A549 (cell line): Measurements from ENCODE around the gene OLAH.

Source experiments
- HOXB5 ChIP-seq: fragments of 250-450 bp; sonication (Bioruptor Pico); IDR thresholded peaks from 2 replicates; pipeline ENCODE4 v1.5.0; 2020; ENCODE audit warnings: mild to moderate bottlenecking, moderate library complexity
- MAFK ChIP-seq: fragments of 450-650 bp; IDR thresholded peaks from 2 replicates; pipeline ENCODE4 v1.6.1; 2014; ENCODE audit not compliant: partially characterized antibody
- MYC ChIP-seq: IDR thresholded peaks from 2 replicates; pipeline ENCODE4 v1.6.1; 2012; ENCODE audit warnings: mild to moderate bottlenecking, inconsistent platforms, low read length, improper control_type of control experiment, borderline replicate concordance
- RAD21 ChIP-seq, 2 experiments: fragments of >200 bp in 1 of 2; sonication (Bioruptor Twin) in 1 of 2; formaldehyde crosslinking in 1 of 2; IDR thresholded peaks in 1 of 2; conservative IDR thresholded peaks in 1 of 2; 2 replicates in 1 of 2; 3 replicates in 1 of 2; pipeline ENCODE4 v1.6.1; 2012 to 2018; ENCODE audit warnings: inconsistent platforms in 1 of 2
- RFX5 ChIP-seq: fragments of 450-650 bp; IDR thresholded peaks from 2 replicates; pipeline ENCODE4 v1.7.1; 2014; ENCODE audit warnings: antibody characterized with exemption, mild to moderate bottlenecking, moderate library complexity
- ZSCAN20 ChIP-seq: fragments of 250-450 bp; sonication (Bioruptor Pico); IDR thresholded peaks from 2 replicates; pipeline ENCODE4 v1.8.0; 2022; ENCODE audit warnings: mild to moderate bottlenecking, moderate library complexity

DNA sequence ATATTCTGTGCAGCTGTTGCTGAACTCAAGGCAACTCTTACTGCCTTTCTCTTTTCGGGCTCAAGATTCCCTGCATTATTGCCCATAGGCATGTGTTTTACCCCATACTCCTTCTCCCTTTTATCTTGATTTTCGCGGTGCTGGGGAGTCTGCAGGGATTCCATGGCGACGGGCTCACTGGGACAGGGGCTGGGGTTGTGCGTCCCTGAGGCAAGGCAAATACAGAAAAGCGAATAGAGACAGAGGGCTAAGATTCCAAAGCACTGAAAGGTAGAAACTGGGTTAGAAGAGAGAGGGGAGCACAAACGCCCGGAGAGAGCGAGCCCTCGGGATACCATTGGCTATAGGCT, 52.9 kb downstream of the OLAH start:
- TF ChIP-seq ZSCAN20 (CRISPR knock-in tag) (no peak), MAFK (no peak), RFX5 (no peak), HOXB5 (CRISPR knock-in tag) (no peak), MYC (no peak), RAD21 (conservative IDR thresholded peaks at IDR 0.05 in 1 of 2, IDR thresholded peaks at IDR 0.05 in 1 of 2) (no peak)
